IMR-90 (cell line): ENCODE data around the gene CHRNB4. TPM values are rescaled to one million over a fixed set of nuclear protein-coding genes. Genes with fewer than 3 reads are reported as not detected.

Experiments used
- ATAC-seq: fragments of 200-7000 bp; cut with Tn5 transposase; 2 replicates; pipeline ENCODE4 v1.9.1; 2020; ENCODE audit warnings: low read depth, mild to moderate bottlenecking, moderate library complexity
- BruUV-seq: library from RNA; stranded (reverse); fragments of 400-500 nt; replicated peaks from 2 replicates; lab custom pipeline; 2021; lab: Mats Ljungman, UMichigan
- CTCF ChIA-PET: fragments of 300-600 bp; formaldehyde crosslinking; extraction: SDS; loops from one replicate; lab custom pipeline; 2021; ENCODE audit warnings: antibody characterized with exemption; lab: Yijun Ruan, JAX
- POLR2A ChIA-PET: fragments of 300-600 bp; sonication (Branson Sonifier 250); formaldehyde crosslinking; loops from one replicate; lab custom pipeline; 2022; ENCODE audit warnings: antibody characterized with exemption; ENCODE audit not compliant: unreplicated experiment; lab: Charles Lee
- DNase-seq: peaks from one replicate; pipeline ENCODE4 v3.0.0; 2013
- H2AFZ ChIP-seq: replicated peaks from 2 replicates; pipeline ENCODE3; 2013; ENCODE audit warnings: low read length, mild to moderate bottlenecking; ENCODE audit not compliant: poor library complexity
- H2AK5ac ChIP-seq: 2 replicates; pipeline ENCODE4 v1.6.1; 2013; ENCODE audit warnings: low read depth, low read length, inconsistent platforms
- H2AK9ac ChIP-seq: replicated peaks from 2 replicates; pipeline ENCODE3; 2013; ENCODE audit warnings: mild to moderate bottlenecking, low read depth, low read length, moderate library complexity; ENCODE audit not compliant: poor library complexity
- H2BK120ac ChIP-seq: 2 replicates; pipeline ENCODE4 v1.6.1; 2013; ENCODE audit warnings: low read depth, low read length, inconsistent platforms
- H2BK15ac ChIP-seq: 3 replicates; pipeline ENCODE4 v1.6.1; 2013; ENCODE audit warnings: low read depth, low read length, inconsistent platforms
- H2BK20ac ChIP-seq: 2 replicates; pipeline ENCODE4 v1.6.1; 2013; ENCODE audit warnings: low read depth, mild to moderate bottlenecking, inconsistent platforms, low read length, moderate library complexity
- H2BK5ac ChIP-seq: 2 replicates; pipeline ENCODE4 v1.6.1; 2013; ENCODE audit warnings: mild to moderate bottlenecking, low read depth, low read length, inconsistent platforms; ENCODE audit not compliant: poor library complexity, severe bottlenecking
- H3K14ac ChIP-seq: replicated peaks from 2 replicates; pipeline ENCODE4 v1.6.1; 2013; ENCODE audit warnings: low read depth, low read length, inconsistent platforms
- H3K18ac ChIP-seq: 2 replicates; pipeline ENCODE4 v1.6.1; 2013; ENCODE audit warnings: low read depth, low read length, control low read depth
- H3K23ac ChIP-seq: 2 replicates; pipeline ENCODE4 v1.6.1; 2013; ENCODE audit warnings: low read depth, low read length, inconsistent platforms
- H3K27ac ChIP-seq: 2 replicates; pipeline ENCODE4 v1.5.1; 2013; ENCODE audit warnings: mild to moderate bottlenecking, control low read depth, low read length; ENCODE audit not compliant: insufficient read depth
- H3K27me3 ChIP-seq: 2 replicates; pipeline ENCODE4 v1.6.1; 2013; ENCODE audit warnings: low read length; ENCODE audit not compliant: control insufficient read depth, insufficient read depth
- H3K36me3 ChIP-seq: 2 replicates; pipeline ENCODE4 v1.6.1; 2013; ENCODE audit warnings: low read length, mixed read lengths; ENCODE audit not compliant: control insufficient read depth, insufficient read depth
- H3K4ac ChIP-seq: 2 replicates; pipeline ENCODE4 v1.6.1; 2013; ENCODE audit warnings: low read depth, low read length, inconsistent platforms
- H3K4me1 ChIP-seq: 2 replicates; pipeline ENCODE4 v1.6.1; 2013; ENCODE audit warnings: low read length, mixed read lengths; ENCODE audit not compliant: control insufficient read depth, insufficient read depth
- H3K4me2 ChIP-seq: 2 replicates; pipeline ENCODE4 v1.6.1; 2013; ENCODE audit warnings: low read depth, mild to moderate bottlenecking, control low read depth, low read length, moderate library complexity
- H3K4me3 ChIP-seq: 2 replicates; pipeline ENCODE4 v1.5.1; 2013; ENCODE audit warnings: low read depth, mild to moderate bottlenecking, control low read depth, low read length, moderate library complexity; ENCODE audit not compliant: insufficient read depth
- H3K56ac ChIP-seq: 2 replicates; pipeline ENCODE4 v1.6.1; 2013; ENCODE audit warnings: low read length, inconsistent platforms; ENCODE audit not compliant: insufficient read depth; ENCODE audit errors: extremely low read depth
- H3K79me1 ChIP-seq, 2 experiments: 2 replicates each; pipeline ENCODE4 v1.6.1; 2013; ENCODE audit warnings: low read length in 2 of 2, inconsistent platforms in 1 of 2, low read depth in 1 of 2
- H3K9ac ChIP-seq: 2 replicates; pipeline ENCODE4 v1.6.1; 2013; ENCODE audit warnings: low read depth, low read length, control low read depth
- H3K9me1 ChIP-seq: 2 replicates; pipeline ENCODE4 v1.6.1; 2013; ENCODE audit warnings: low read length, inconsistent platforms; ENCODE audit not compliant: insufficient read depth
- H3K9me3 ChIP-seq: 2 replicates; pipeline ENCODE4 v1.6.1; 2013; ENCODE audit warnings: low read length; ENCODE audit not compliant: control insufficient read depth, insufficient read depth
- H4K20me1 ChIP-seq: 2 replicates; pipeline ENCODE4 v1.6.1; 2013; ENCODE audit warnings: low read length, inconsistent platforms; ENCODE audit not compliant: insufficient read depth
- H4K5ac ChIP-seq: 2 replicates; pipeline ENCODE4 v1.6.1; 2013; ENCODE audit warnings: mild to moderate bottlenecking, low read depth, low read length, control low read depth
- H4K8ac ChIP-seq, 2 experiments: 2 replicates each; pipeline ENCODE4 v1.6.1; 2013; ENCODE audit warnings: low read depth in 2 of 2, low read length in 2 of 2, control low read depth in 1 of 2, inconsistent platforms in 1 of 2
- H4K91ac ChIP-seq: 2 replicates; pipeline ENCODE4 v1.6.1; 2013; ENCODE audit warnings: low read depth, low read length, inconsistent platforms; ENCODE audit not compliant: insufficient read depth
- BHLHE40 ChIP-seq: fragments of 150-350 bp; IDR thresholded peaks from 2 replicates; pipeline ENCODE4 v1.6.1; 2016; ENCODE audit warnings: mild to moderate bottlenecking, low read depth, low read length
- CEBPB ChIP-seq: IDR thresholded peaks from 2 replicates; pipeline ENCODE4 v1.6.1; 2012; ENCODE audit warnings: low read depth, low read length, improper control_type of control experiment
- CHD1 ChIP-seq: IDR thresholded peaks from 2 replicates; pipeline ENCODE4 v1.6.1; 2012; ENCODE audit warnings: low read depth, low read length, improper control_type of control experiment
- CTCF ChIP-seq: conservative IDR thresholded peaks from 2 replicates; pipeline ENCODE4 v1.5.1; 2012; ENCODE audit warnings: mild to moderate bottlenecking, low read depth, low read length, improper control_type of control experiment
- ELK1 ChIP-seq: fragments of 150-350 bp; IDR thresholded peaks from 2 replicates; pipeline ENCODE4 v1.6.1; 2016; ENCODE audit warnings: low read depth, mild to moderate bottlenecking, low read length, moderate library complexity, borderline replicate concordance
- FOS ChIP-seq: fragments of 150-350 bp; IDR thresholded peaks from 2 replicates; pipeline ENCODE4 v1.6.1; 2016; ENCODE audit warnings: low read depth, low read length
- MAFK ChIP-seq: IDR thresholded peaks from 2 replicates; pipeline ENCODE4 v1.6.1; 2012; ENCODE audit warnings: low read depth, low read length, improper control_type of control experiment
- MAZ ChIP-seq: IDR thresholded peaks from 2 replicates; pipeline ENCODE4 v1.6.1; 2012; ENCODE audit warnings: low read depth, mild to moderate bottlenecking, low read length, improper control_type of control experiment, moderate library complexity, borderline replicate concordance
- MXI1 ChIP-seq: IDR thresholded peaks from 2 replicates; pipeline ENCODE4 v1.6.1; 2012; ENCODE audit warnings: low read depth, mild to moderate bottlenecking, low read length, moderate library complexity, borderline replicate concordance
- NFE2L2 ChIP-seq: fragments of 150-350 bp; IDR thresholded peaks from 2 replicates; pipeline ENCODE4 v1.6.1; 2016; ENCODE audit warnings: low read depth, mild to moderate bottlenecking, low read length
- POLR2A ChIP-seq: IDR thresholded peaks from 2 replicates; pipeline ENCODE4 v1.6.1; 2012; ENCODE audit warnings: mild to moderate bottlenecking, low read depth, low read length
- RAD21 ChIP-seq: IDR thresholded peaks from 2 replicates; pipeline ENCODE4 v1.6.1; 2012; ENCODE audit warnings: low read length, improper control_type of control experiment
- RCOR1 ChIP-seq: IDR thresholded peaks from 2 replicates; pipeline ENCODE4 v1.6.1; 2012; ENCODE audit warnings: mild to moderate bottlenecking, low read length, improper control_type of control experiment; ENCODE audit not compliant: insufficient replicate concordance
- RFX5 ChIP-seq: IDR thresholded peaks from 2 replicates; pipeline ENCODE4 v1.8.0; 2012; ENCODE audit warnings: low read depth, mild to moderate bottlenecking, low read length, moderate library complexity
- SMC3 ChIP-seq: fragments of 150-350 bp; IDR thresholded peaks from 2 replicates; pipeline ENCODE4 v1.6.1; 2016; ENCODE audit warnings: low read depth, mild to moderate bottlenecking, antibody characterized with exemption, low read length, moderate library complexity
- USF2 ChIP-seq: fragments of 150-350 bp; IDR thresholded peaks from 2 replicates; pipeline ENCODE4 v1.6.1; 2017; ENCODE audit warnings: mild to moderate bottlenecking, antibody characterized with exemption, low read length, low read depth
- WGBS, 2 experiments: methylation state at CpG; one replicate each; pipeline versions ENCODE4 v1.1.5 to v1.1.7; 2013; ENCODE audit warnings: missing lambda C conversion rate in 2 of 2; ENCODE audit not compliant: insufficient read length in 1 of 2; ENCODE audit errors: extremely low coverage in 2 of 2; 5-methylcytosine and 5-hydroxymethylcytosine counted together
- dilution Hi-C: fragments of 300-500 bp; cut with HindIII; formaldehyde crosslinking; loops from one replicate; pipeline ENCODE4 v1.14.3; 2018; ENCODE audit warnings: low sequenced_read_pairs; ENCODE audit not compliant: unreplicated experiment
- in situ Hi-C: fragments of 300-500 bp; cut with MboI; formaldehyde crosslinking; loops from 3 replicates; pipeline ENCODE4 v1.14.3; 2019; ENCODE audit warnings: low sequenced_read_pairs, inconsistent platforms, mixed read lengths
- intact Hi-C: fragments of 100-400 bp; cut with micrococcal nuclease; formaldehyde crosslinking; loops from 2 replicates; pipeline ENCODE4 v1.10.0; 2022
- polyA plus RNA-seq, 3 experiments: library from polyadenylated mRNA; depleted of rRNA; stranded (reverse); fragments of >200 nt; gene quantifications; 2 replicates each; pipeline ENCODE4 v1.2.3, GENCODE V29; 2012; ENCODE audit warnings: low replicate concordance in 1 of 3
- total RNA-seq: library from RNA; depleted of rRNA; stranded (reverse); fragments of >200 nt; gene quantifications from 2 replicates; pipeline ENCODE4 v1.2.3, GENCODE V29; 2012

Gene CHRNB4
- total and polyA plus RNA-seq, 2 of the 4 experiments (the other 2 are of a cell fraction) = not detected

GRCh38 chr15:78680431-78681075 lies 39.5 kb upstream of the CHRNB4 start:
- H3K56ac ChIP-seq = no peak overlapping the region
- POLR2A ChIA-PET = no interaction called here

More at GRCh38 chr15:78680431-78681075, 39.5 kb upstream of the CHRNB4 start:
- no peak overlapping the region for H4K8ac ChIP-seq
- dilution Hi-C loops = no loop called here
- CTCF ChIA-PET = no interaction called here
- no peak overlapping the region for H4K5ac ChIP-seq
- H3K9me1 ChIP-seq = no peaks in the 10 kb centered on the region
- DNase-seq = no peak
- intact Hi-C loops = no loop called here
- no peak overlapping the region for H3K23ac ChIP-seq
- H3K4me3 ChIP-seq = no peak overlapping the region
- no peaks in the 10 kb centered on the region for H4K20me1 ChIP-seq
- H2AK5ac ChIP-seq = no peak overlapping the region
- in situ Hi-C loops = no loop called here
- no peak overlapping the region for H3K4me2 ChIP-seq
- H3K4me1 ChIP-seq = no peaks in the 10 kb centered on the region
- no TSS peak for BruUV-seq
- no peaks in the 10 kb centered on the region for H3K36me3 ChIP-seq
- no peak overlapping the region for H3K14ac ChIP-seq
- no peak overlapping the region for H2BK15ac ChIP-seq
- no peak overlapping the region for H3K27ac ChIP-seq
- no peak overlapping the region for H2AFZ ChIP-seq
- H2BK120ac ChIP-seq = no peak overlapping the region
- peaks cover 40% of the 10 kb centered on the region for H3K27me3 ChIP-seq
- no peak overlapping the region for H3K9ac ChIP-seq
- TF ChIP-seq RAD21 (no peak), ELK1 (no peak), MXI1 (no peak), SMC3 (no peak), CEBPB (no peak), FOS (no peak), RCOR1 (no peak), RFX5 (no peak), POLR2A (no peak), BHLHE40 (no peak), CHD1 (no peak), MAFK (no peak), NFE2L2 (no peak), USF2 (no peak), CTCF (no peak), MAZ (no peak)
- no peak for ATAC-seq
- no peak overlapping the region for H4K91ac ChIP-seq
- no peaks in the 10 kb centered on the region for H3K79me1 ChIP-seq
- H3K9me3 ChIP-seq = no peaks in the 10 kb centered on the region
- H3K18ac ChIP-seq = no peak overlapping the region
- no peak overlapping the region for H3K4ac ChIP-seq
- no peak overlapping the region for H2AK9ac ChIP-seq
- H2BK20ac ChIP-seq = no peak overlapping the region
- no peak overlapping the region for H2BK5ac ChIP-seq
- WGBS, 2 experiments = 29% methylated on average over 3 of the region's 10 CpGs; no CpG with 5 or more reads in 1 of the 2 experiments
